ENCODE measurements around the gene CFLAR.

DNA sequence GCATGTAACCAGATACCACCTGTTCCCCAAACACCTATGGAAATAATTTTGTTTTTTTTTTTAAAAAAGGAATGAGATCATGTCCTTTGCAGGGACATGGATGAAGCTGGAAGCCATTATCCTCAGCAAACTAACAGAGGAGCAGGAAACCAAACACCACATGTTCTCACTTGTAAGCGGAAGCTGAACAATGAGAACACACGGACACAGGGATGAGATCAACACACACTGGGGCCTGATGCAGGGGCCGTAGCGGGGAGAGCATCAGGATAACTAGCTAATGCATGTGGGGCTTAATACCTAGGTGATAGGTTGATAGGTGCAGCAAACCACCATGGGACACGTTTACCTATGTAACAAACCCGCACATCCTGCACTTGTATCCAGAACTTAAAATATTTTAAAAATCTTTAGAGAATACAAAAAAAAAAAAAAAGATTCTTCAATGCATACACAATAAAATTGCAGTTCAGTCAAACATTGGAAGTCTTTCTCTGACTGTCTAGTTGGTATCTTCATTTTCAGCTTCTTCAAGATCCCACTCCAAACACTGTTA, 55.4 kb downstream of the CFLAR start:
- TF ChIP-seq, protein P1, sequence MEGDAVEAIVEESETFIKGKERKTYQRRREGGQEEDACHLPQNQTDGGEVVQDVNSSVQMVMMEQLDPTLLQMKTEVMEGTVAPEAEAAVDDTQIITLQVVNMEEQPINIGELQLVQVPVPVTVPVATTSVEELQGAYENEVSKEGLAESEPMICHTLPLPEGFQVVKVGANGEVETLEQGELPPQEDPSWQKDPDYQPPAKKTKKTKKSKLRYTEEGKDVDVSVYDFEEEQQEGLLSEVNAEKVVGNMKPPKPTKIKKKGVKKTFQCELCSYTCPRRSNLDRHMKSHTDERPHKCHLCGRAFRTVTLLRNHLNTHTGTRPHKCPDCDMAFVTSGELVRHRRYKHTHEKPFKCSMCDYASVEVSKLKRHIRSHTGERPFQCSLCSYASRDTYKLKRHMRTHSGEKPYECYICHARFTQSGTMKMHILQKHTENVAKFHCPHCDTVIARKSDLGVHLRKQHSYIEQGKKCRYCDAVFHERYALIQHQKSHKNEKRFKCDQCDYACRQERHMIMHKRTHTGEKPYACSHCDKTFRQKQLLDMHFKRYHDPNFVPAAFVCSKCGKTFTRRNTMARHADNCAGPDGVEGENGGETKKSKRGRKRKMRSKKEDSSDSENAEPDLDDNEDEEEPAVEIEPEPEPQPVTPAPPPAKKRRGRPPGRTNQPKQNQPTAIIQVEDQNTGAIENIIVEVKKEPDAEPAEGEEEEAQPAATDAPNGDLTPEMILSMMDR (IDR thresholded peaks at IDR 0.05; ENCODE audit: low read length) = no peak
- TF ChIP-seq EZH2phosphoT487 (IDR thresholded peaks at IDR 0.05; ENCODE audit: low read length) = no peak
- TF ChIP-seq EZH2 (optimal IDR thresholded peaks at IDR 0.05; ENCODE audit: low read depth, low read length) = no peak
